Measurements from ENCODE around the gene NCK2.

NCK2 gene

GRCh38 chr2:105928086-105928485 is 183.4 kb downstream of the NCK2 start:
- no peak for DNase-seq (ENCODE audit: low read depth)

- no peak for DNase-seq (ENCODE audit: low read depth)
Observed at GRCh38 chr2:105928563-105928962, 183.9 kb downstream of the NCK2 start.

- peak; percentile 6 for DNase-seq (ENCODE audit: low read depth)
Observed at GRCh38 chr2:105929516-105929915, 184.8 kb downstream of the NCK2 start.

GRCh38 chr2:105932582-105932981 is 187.9 kb downstream of the NCK2 start:
- no peak for DNase-seq (ENCODE audit: low read depth)

- DNase-seq (ENCODE audit: low read depth), result no peak
Observed at GRCh38 chr2:105933906-105934305, 189.2 kb downstream of the NCK2 start.

GRCh38 chr2:105934467-105934866 is 189.8 kb downstream of the NCK2 start:
- no peak for DNase-seq (ENCODE audit: low read depth)

- no peak for DNase-seq (ENCODE audit: low read depth)
Observed at GRCh38 chr2:105935063-105935462, 190.4 kb downstream of the NCK2 start.

GRCh38 chr2:105936954-105937353 is 192.2 kb downstream of the NCK2 start:
- DNase-seq (ENCODE audit: low read depth), result no peak

GRCh38 chr2:105937498-105938097 is 192.9 kb downstream of the NCK2 start:
- DNase-seq (ENCODE audit: low read depth), result no peak
